Measurements from ENCODE around the gene LRRC27.

The LRRC27 gene

GRCh38 chr10:132392811-132393694, 61.1 kb downstream of the LRRC27 start:
- DNase-seq = no peak

GRCh38 chr10:132393695-132394181, 61.7 kb downstream of the LRRC27 start:
- DNase-seq = no peak

GRCh38 chr10:132394201-132394811, 62.3 kb downstream of the LRRC27 start:
- no peak for DNase-seq

GRCh38 chr10:132394936-132395703, 63.1 kb downstream of the LRRC27 start:
- DNase-seq = no peak

GRCh38 chr10:132395704-132396493, 63.9 kb downstream of the LRRC27 start:
- no peak for DNase-seq

- no peak for DNase-seq
Measured at GRCh38 chr10:132396494-132397035, 64.6 kb downstream of the LRRC27 start.

GRCh38 chr10:132397036-132397541, 65.1 kb downstream of the LRRC27 start, which contains the start of gene PWWP2B:
Gene PWWP2B, plus strand, starts transcription at chr10:132397200. Its CDS starts 27 bp downstream, at chr10:132397227.
- DNase-seq = no peak

GRCh38 chr10:132397671-132398565, 65.9 kb downstream of the LRRC27 start:
- no peak for DNase-seq

- DNase-seq = no peak
Measured at GRCh38 chr10:132398566-132398991, 66.6 kb downstream of the LRRC27 start.

- no peak for DNase-seq
Measured at GRCh38 chr10:132399117-132400035, 67.4 kb downstream of the LRRC27 start.

- no peak for DNase-seq
Measured at GRCh38 chr10:132400041-132400546, 68.1 kb downstream of the LRRC27 start.

- no peak for DNase-seq
Measured at GRCh38 chr10:132400547-132401151, 68.7 kb downstream of the LRRC27 start.

GRCh38 chr10:132401401-132402118, 69.6 kb downstream of the LRRC27 start:
- DNase-seq = no peak

- no peak for DNase-seq
Measured at GRCh38 chr10:132402781-132403241, 70.8 kb downstream of the LRRC27 start.

- DNase-seq = no peak
Measured at GRCh38 chr10:132403511-132404168, 71.6 kb downstream of the LRRC27 start.

- no peak for DNase-seq
Measured at GRCh38 chr10:132404169-132404880, 72.3 kb downstream of the LRRC27 start.

Data from NCI-H774 (cell line).